ENCODE measurements around the gene COL5A3. TPM values are rescaled to one million over a fixed set of nuclear protein-coding genes. Genes with fewer than 3 reads are reported as not detected.
"Not testable (repeated sequence)": the region's sequence is repeated elsewhere in the genome, so short reads cannot be mapped to it uniquely, and the experiment has no call there.

Gene COL5A3
- total and polyA plus RNA-seq, 4 donors = 4.9 to 84.7 (median 10.8) TPM

- 12 to 14% methylated on average over 19 to 23 of the region's 23 CpGs for WGBS, 2 donors
- intact Hi-C loops (cut with DNase I) = loop anchor here (5.0 to 10.0 kb wide), 2 partner anchors 180 to 318 kb away; partner anchors contain the start of genes EIF3G (in 1 of the 2), MRPL4 (in 1 of the 2) and P2RY11 (in 1 of the 2)
- peak; percentile 78 for ATAC-seq (ENCODE audit: low FRiP score)
- H3K27ac ChIP-seq (ENCODE audit: low read depth in 1 of 2, low read length in 2 of 2) = no peak overlapping the region
- DNase-seq = peak; percentile 70 to 91
- no peaks in the 10 kb centered on the region for H3K4me1 ChIP-seq (ENCODE audit: control insufficient read depth in 1 of 2, insufficient read depth in 2 of 2, low read length in 2 of 2)
- no peak overlapping the region for H3K4me3 ChIP-seq (ENCODE audit: low read length in 2 of 2)
- no peaks in the 10 kb centered on the region for H3K27me3 ChIP-seq (ENCODE audit: control insufficient read depth in 1 of 2, insufficient read depth in 2 of 2, low read length in 1 of 2)
- no peaks in the 10 kb centered on the region for H3K36me3 ChIP-seq (ENCODE audit: control insufficient read depth in 1 of 2, insufficient read depth in 2 of 2, low read length in 1 of 2)
- H3K9me3 ChIP-seq (ENCODE audit: control insufficient read depth, low read length) = no peaks in the 10 kb centered on the region
Measured at GRCh38 chr19:9934132-9934950, 76.0 kb downstream of the COL5A3 start.

GRCh38 chr19:9932835-9933234 lies 77.5 kb downstream of the COL5A3 start:
- WGBS, 2 donors = 89 to 98% methylated on average over 4 of the region's 4 CpGs
- H3K4me1 ChIP-seq (ENCODE audit: control insufficient read depth in 1 of 2, insufficient read depth in 2 of 2, low read length in 2 of 2) = no peaks in the 10 kb centered on the region
- no peak overlapping the region for H3K4me3 ChIP-seq (ENCODE audit: low read length in 2 of 2)
- intact Hi-C loops (cut with DNase I) = loop anchor here (5.0 to 10.0 kb wide), 2 partner anchors 182 to 319 kb away; partner anchors contain the start of genes EIF3G (in 1 of the 2), MRPL4 (in 1 of the 2) and P2RY11 (in 1 of the 2)
- no peaks in the 10 kb centered on the region for H3K9me3 ChIP-seq (ENCODE audit: control insufficient read depth, low read length)
- no peak for ATAC-seq (ENCODE audit: low FRiP score)
- H3K27me3 ChIP-seq (ENCODE audit: control insufficient read depth in 1 of 2, insufficient read depth in 2 of 2, low read length in 1 of 2) = no peaks in the 10 kb centered on the region
- no peak overlapping the region for H3K27ac ChIP-seq (ENCODE audit: low read depth in 1 of 2, low read length in 2 of 2)
- H3K36me3 ChIP-seq (ENCODE audit: control insufficient read depth in 1 of 2, insufficient read depth in 2 of 2, low read length in 1 of 2) = no peaks in the 10 kb centered on the region
- no peak for DNase-seq

- Histone ChIP-seq H3K36me3 (ENCODE audit: control insufficient read depth in 1 of 2, insufficient read depth in 2 of 2, low read length in 1 of 2) (no peaks in the 10 kb centered on the region), H3K4me3 (ENCODE audit: low read length in 2 of 2) (no peak overlapping the region), H3K9me3 (ENCODE audit: control insufficient read depth, low read length) (no peaks in the 10 kb centered on the region), H3K27ac (ENCODE audit: low read depth in 1 of 2, low read length in 2 of 2) (no peak overlapping the region), H3K4me1 (ENCODE audit: control insufficient read depth in 1 of 2, insufficient read depth in 2 of 2, low read length in 2 of 2) (no peaks in the 10 kb centered on the region), H3K27me3 (ENCODE audit: control insufficient read depth in 1 of 2, insufficient read depth in 2 of 2, low read length in 1 of 2) (no peaks in the 10 kb centered on the region)
- WGBS, 2 donors = 74 to 88% methylated on average over 1 of the region's 1 CpG
- DNase-seq (no peak), ATAC-seq (ENCODE audit: low FRiP score) (no peak)
- intact Hi-C loops (cut with DNase I) = loop anchor here (1.0 to 10.0 kb wide), 6 partner anchors 69 to 321 kb away; partner anchors contain the start of genes EIF3G (in 1 of the 2), MRPL4 (in 1 of the 2) and P2RY11 (in 1 of the 2)
Measured at GRCh38 chr19:9931629-9932028, 78.7 kb downstream of the COL5A3 start.

GRCh38 chr19:9923440-9923839 lies 86.9 kb downstream of the COL5A3 start:
- intact Hi-C loops (cut with DNase I) = no loop called here
- WGBS, 2 donors = 94 to 95% methylated on average over 4 of the region's 4 CpGs
- Histone ChIP-seq H3K27me3 (ENCODE audit: control insufficient read depth in 1 of 2, insufficient read depth in 2 of 2, low read length in 1 of 2) (no peaks in the 10 kb centered on the region), H3K4me1 (ENCODE audit: control insufficient read depth in 1 of 2, insufficient read depth in 2 of 2, low read length in 2 of 2) (no peaks in the 10 kb centered on the region), H3K9me3 (ENCODE audit: control insufficient read depth, low read length) (no peaks in the 10 kb centered on the region), H3K36me3 (ENCODE audit: control insufficient read depth in 1 of 2, insufficient read depth in 2 of 2, low read length in 1 of 2) (no peaks in the 10 kb centered on the region), H3K27ac (ENCODE audit: low read depth in 1 of 2, low read length in 2 of 2) (no peak overlapping the region), H3K4me3 (ENCODE audit: low read length in 2 of 2) (no peak overlapping the region)
- no peak for ATAC-seq (ENCODE audit: low FRiP score)
- no peak for DNase-seq

- H3K27ac ChIP-seq (ENCODE audit: low read depth in 1 of 2, low read length in 2 of 2); DNase-seq; ATAC-seq (ENCODE audit: low FRiP score); H3K27me3 ChIP-seq (ENCODE audit: control insufficient read depth in 1 of 2, insufficient read depth in 2 of 2, low read length in 1 of 2); H3K4me1 ChIP-seq (ENCODE audit: control insufficient read depth in 1 of 2, insufficient read depth in 2 of 2, low read length in 2 of 2); H3K9me3 ChIP-seq (ENCODE audit: control insufficient read depth, low read length); H3K4me3 ChIP-seq (ENCODE audit: low read length in 2 of 2); H3K36me3 ChIP-seq (ENCODE audit: control insufficient read depth in 1 of 2, insufficient read depth in 2 of 2, low read length in 1 of 2); intact Hi-C loops (cut with DNase I): not testable (repeated sequence)
- WGBS, 2 donors = 89 to 91% methylated on average over 5 of the region's 5 CpGs
Measured at GRCh38 chr19:9922782-9923379, 87.4 kb downstream of the COL5A3 start.

GRCh38 chr19:9917321-9917720 lies 93.0 kb downstream of the COL5A3 start:
- intact Hi-C loops (cut with DNase I) = no loop called here
- Histone ChIP-seq H3K4me1 (ENCODE audit: control insufficient read depth in 1 of 2, insufficient read depth in 2 of 2, low read length in 2 of 2) (no peaks in the 10 kb centered on the region), H3K27me3 (ENCODE audit: control insufficient read depth in 1 of 2, insufficient read depth in 2 of 2, low read length in 1 of 2) (no peaks in the 10 kb centered on the region), H3K27ac (ENCODE audit: low read depth in 1 of 2, low read length in 2 of 2) (no peak overlapping the region), H3K36me3 (ENCODE audit: control insufficient read depth in 1 of 2, insufficient read depth in 2 of 2, low read length in 1 of 2) (no peaks in the 10 kb centered on the region), H3K9me3 (ENCODE audit: control insufficient read depth, low read length) (no peaks in the 10 kb centered on the region), H3K4me3 (ENCODE audit: low read length in 2 of 2) (no peak overlapping the region)
- 0% methylated on average over 3 of the region's 3 CpGs for WGBS, 2 donors
- DNase-seq = no peak
- peak; percentile 57 for ATAC-seq (ENCODE audit: low FRiP score)

GRCh38 chr19:9916719-9917118 lies 93.6 kb downstream of the COL5A3 start:
- intact Hi-C loops (cut with DNase I) = no loop called here
- no peak overlapping the region for H3K4me3 ChIP-seq (ENCODE audit: low read length in 2 of 2)
- ATAC-seq (ENCODE audit: low FRiP score) (no peak), DNase-seq (no peak)
- H3K27ac ChIP-seq (ENCODE audit: low read depth in 1 of 2, low read length in 2 of 2) = no peak overlapping the region
- H3K9me3 ChIP-seq (ENCODE audit: control insufficient read depth, low read length) = no peaks in the 10 kb centered on the region
- H3K36me3 ChIP-seq (ENCODE audit: control insufficient read depth in 1 of 2, insufficient read depth in 2 of 2, low read length in 1 of 2) = no peaks in the 10 kb centered on the region
- H3K27me3 ChIP-seq (ENCODE audit: control insufficient read depth in 1 of 2, insufficient read depth in 2 of 2, low read length in 1 of 2) = no peaks in the 10 kb centered on the region
- no peaks in the 10 kb centered on the region for H3K4me1 ChIP-seq (ENCODE audit: control insufficient read depth in 1 of 2, insufficient read depth in 2 of 2, low read length in 2 of 2)
- WGBS, 2 donors = 43 to 46% methylated on average over 6 of the region's 6 CpGs

- H3K9me3 ChIP-seq (ENCODE audit: control insufficient read depth, low read length) = no peaks in the 10 kb centered on the region
- peak; percentile 86 to 91 for DNase-seq
- H3K27ac ChIP-seq (ENCODE audit: low read depth in 1 of 2, low read length in 2 of 2) = no peak overlapping the region
- intact Hi-C loops (cut with DNase I) = no loop called here
- peak overlapping the region in 1 of 2 donors; percentile 60 for H3K4me3 ChIP-seq (ENCODE audit: low read length in 2 of 2)
- H3K4me1 ChIP-seq (ENCODE audit: control insufficient read depth in 1 of 2, insufficient read depth in 2 of 2, low read length in 2 of 2) = no peaks in the 10 kb centered on the region
- 1% methylated on average over 63 to 65 of the region's 65 CpGs for WGBS, 2 donors
- no peaks in the 10 kb centered on the region for H3K36me3 ChIP-seq (ENCODE audit: control insufficient read depth in 1 of 2, insufficient read depth in 2 of 2, low read length in 1 of 2)
- no peaks in the 10 kb centered on the region for H3K27me3 ChIP-seq (ENCODE audit: control insufficient read depth in 1 of 2, insufficient read depth in 2 of 2, low read length in 1 of 2)
- ATAC-seq (ENCODE audit: low FRiP score) = peak; percentile 82
Measured at GRCh38 chr19:9914315-9915207, 95.7 kb downstream of the COL5A3 start.
